Heart left ventricle (tissue), 13 donors: Measurements from ENCODE around the gene ARID5B.

ENCODE experiments used
- POLR2A ChIP-seq, 2 donors: fragments of 450-650 bp; IDR thresholded peaks; one replicate each; pipeline ENCODE4 v1.6.1; 2017; ENCODE audit warnings: antibody characterized with exemption in 2 of 2, mild to moderate bottlenecking in 2 of 2, moderate library complexity in 2 of 2
- TF ChIP-seq, protein P1 (sequence below), 12 donors: fragments of 200-600 bp; sonication (generic) in 4 of 12; IDR thresholded peaks; one replicate each; pipeline versions ENCODE4 v1.5.0 to v1.8.0; 2018 to 2022; ENCODE audit warnings: antibody characterized with exemption in 12 of 12, mild to moderate bottlenecking in 5 of 12
- donor health status: ischemic (EF 13 %, LVEDD 7.1; RV severe dilation, severe dysfunction).
- donor health status: DM: no; HTN: yes; CAD: no.
- donor health status: DM: no; HTN: no; CAD: no.
- donor health status: ischemic (EF 25% LVEDD 6.9; RV normal size, moderate dysfunction).
- donor health status: ischemic (EF 25% LVEDD 5.7; RV mildly dilated, moderate dysfunction).
- donor health status: ischemic (EF 35%, LVEDD 5.7; RV mildly dilated, moderate dysfunction).
- donor health status: nonischemic (EF 11% LVEDD 7.7; RV severe dilation, severe dysfunction).
- donor health status: DM: yes; HTN: yes; CAD: no.
- donor health status: PGD.
- donor health status: ischemic (EF 29% LVEDD 5.4; RV normal size, mild dysfunction).
- donor health status: nonischemic (EF 23%, LVEDD 6.1; RV moderate dilation, normal function).

DNA sequence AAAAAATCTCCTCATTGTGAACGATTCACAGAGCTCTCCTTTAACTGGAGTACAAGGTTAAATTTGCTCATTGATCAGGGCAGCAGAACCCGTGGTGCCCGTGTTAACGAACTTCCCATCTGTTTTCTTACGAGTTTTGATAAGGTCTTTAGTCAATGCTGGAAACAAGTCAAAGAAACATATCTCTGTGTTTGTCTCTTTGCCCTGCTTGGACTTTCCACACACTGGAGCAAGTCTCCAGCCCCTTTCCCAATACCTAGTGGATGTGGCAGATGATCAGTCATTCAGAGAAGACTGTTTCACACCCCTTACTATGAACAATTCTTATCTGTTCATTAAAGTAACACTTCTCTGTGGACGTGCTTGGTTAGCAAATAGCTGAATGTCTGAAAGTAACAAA, 121.3 kb downstream of the ARID5B start:
- TF ChIP-seq, protein P1, sequence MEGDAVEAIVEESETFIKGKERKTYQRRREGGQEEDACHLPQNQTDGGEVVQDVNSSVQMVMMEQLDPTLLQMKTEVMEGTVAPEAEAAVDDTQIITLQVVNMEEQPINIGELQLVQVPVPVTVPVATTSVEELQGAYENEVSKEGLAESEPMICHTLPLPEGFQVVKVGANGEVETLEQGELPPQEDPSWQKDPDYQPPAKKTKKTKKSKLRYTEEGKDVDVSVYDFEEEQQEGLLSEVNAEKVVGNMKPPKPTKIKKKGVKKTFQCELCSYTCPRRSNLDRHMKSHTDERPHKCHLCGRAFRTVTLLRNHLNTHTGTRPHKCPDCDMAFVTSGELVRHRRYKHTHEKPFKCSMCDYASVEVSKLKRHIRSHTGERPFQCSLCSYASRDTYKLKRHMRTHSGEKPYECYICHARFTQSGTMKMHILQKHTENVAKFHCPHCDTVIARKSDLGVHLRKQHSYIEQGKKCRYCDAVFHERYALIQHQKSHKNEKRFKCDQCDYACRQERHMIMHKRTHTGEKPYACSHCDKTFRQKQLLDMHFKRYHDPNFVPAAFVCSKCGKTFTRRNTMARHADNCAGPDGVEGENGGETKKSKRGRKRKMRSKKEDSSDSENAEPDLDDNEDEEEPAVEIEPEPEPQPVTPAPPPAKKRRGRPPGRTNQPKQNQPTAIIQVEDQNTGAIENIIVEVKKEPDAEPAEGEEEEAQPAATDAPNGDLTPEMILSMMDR (IDR thresholded peaks at IDR 0.05), result no peak
- TF ChIP-seq POLR2A (IDR thresholded peaks at IDR 0.05), result no peak
